ENCODE measurements around the gene PCSK2.

DNA sequence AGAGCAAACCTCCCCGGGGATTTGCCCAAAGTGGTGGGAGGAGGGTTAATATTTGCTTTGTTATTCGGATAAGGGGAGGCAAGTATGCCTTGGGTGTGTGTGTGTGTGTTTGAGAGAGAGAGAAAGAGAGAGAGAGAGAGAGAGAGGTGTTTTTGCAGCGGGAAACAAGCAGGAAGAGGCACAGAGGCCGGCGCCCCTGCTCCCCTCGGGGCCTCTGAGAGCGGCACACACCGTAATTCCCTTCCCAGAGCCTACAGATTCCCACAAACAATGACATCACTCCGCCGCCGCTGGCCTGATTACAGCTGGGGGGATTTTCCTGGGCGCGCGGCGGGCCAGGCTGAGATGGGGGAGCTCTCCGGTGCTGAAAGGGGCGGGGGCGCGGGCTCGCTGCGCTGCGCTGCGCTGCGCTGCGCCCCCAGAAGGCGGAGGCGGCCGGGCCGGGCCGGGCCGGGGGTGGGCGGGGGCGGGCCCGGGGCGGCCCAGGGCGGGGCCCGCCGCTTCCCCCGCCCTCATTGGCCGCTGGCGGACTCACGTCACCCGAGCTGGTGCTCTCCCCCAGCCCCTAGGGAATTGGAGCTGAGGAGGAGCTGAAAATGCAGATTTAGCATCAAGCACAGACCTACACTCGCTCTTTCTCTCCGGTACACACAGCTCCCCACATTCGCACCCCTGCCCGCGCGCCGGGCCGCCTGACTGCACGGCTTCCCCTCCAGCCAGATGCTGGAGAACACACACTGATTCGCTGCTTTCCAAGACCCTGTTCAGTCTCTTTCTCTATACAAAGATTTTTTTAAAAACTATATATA lies at the start of gene PCSK2:
- TF ChIP-seq EZH2 (IDR thresholded peaks at IDR 0.05; ENCODE audit: borderline replicate concordance, low read depth, low read length, severe bottlenecking) (no peak), POLR2A (IDR thresholded peaks at IDR 0.05; ENCODE audit: low read depth, low read length) (no peak), CTCF (IDR thresholded peaks at IDR 0.05; ENCODE audit: extremely low read depth in 1 of 2, insufficient read depth in 1 of 2, low read depth in 1 of 2, low read length in 2 of 2) (no peak), MYC (IDR thresholded peaks at IDR 0.05; ENCODE audit: low read depth, low read length) (no peak), POLR2AphosphoS5 (IDR thresholded peaks at IDR 0.05; ENCODE audit: insufficient read depth, low read depth, low read length) (no peak)

Measured in endothelial cell of umbilical vein (primary cell).